Stimulated activated CD8-positive, alpha-beta memory T cell treated with anti-CD3 and anti-CD28 coated beads, Interleukin-4, amount 100 ng/mL, for 24 hours (primary cell): ENCODE results near the gene MCTP1.
"Not testable (repeated sequence)": the region's sequence is repeated elsewhere in the genome, so short reads cannot be mapped to it uniquely, and the experiment has no call there.

Experiments used
- DNase-seq: peaks from one replicate; pipeline ENCODE4 v3.0.0-alpha.2; 2020; ENCODE audit warnings: low read depth

The MCTP1 gene

GRCh38 chr5:95252801-95253200 lies 32.1 kb downstream of the MCTP1 start:
- no peak for DNase-seq

- DNase-seq: no peak
These were observed 33.7 kb downstream of the MCTP1 start for GRCh38 chr5:95251185-95251584.

GRCh38 chr5:95244479-95244878 lies 40.4 kb downstream of the MCTP1 start:
- DNase-seq: no peak

GRCh38 chr5:95241635-95242034 lies 43.3 kb downstream of the MCTP1 start:
- no peak for DNase-seq

GRCh38 chr5:95241161-95241560 lies 43.7 kb downstream of the MCTP1 start:
- DNase-seq: no peak

- DNase-seq: no peak
These were observed 46.2 kb downstream of the MCTP1 start for GRCh38 chr5:95238560-95239325.

GRCh38 chr5:95237324-95237723 lies 47.6 kb downstream of the MCTP1 start:
- no peak for DNase-seq

GRCh38 chr5:95235439-95235982 lies 49.4 kb downstream of the MCTP1 start:
- no peak for DNase-seq

GRCh38 chr5:95229646-95230045 lies 55.2 kb downstream of the MCTP1 start:
- DNase-seq: no peak

- no peak for DNase-seq
These were observed 60.0 kb downstream of the MCTP1 start for GRCh38 chr5:95224701-95225459.

GRCh38 chr5:95223566-95224258 lies 61.2 kb downstream of the MCTP1 start:
- no peak for DNase-seq

- no peak for DNase-seq
These were observed 62.1 kb downstream of the MCTP1 start for GRCh38 chr5:95222836-95223235.

GRCh38 chr5:95221234-95221633 lies 63.7 kb downstream of the MCTP1 start:
- no peak for DNase-seq

GRCh38 chr5:95220381-95220780 lies 64.5 kb downstream of the MCTP1 start:
- DNase-seq: no peak

- no peak for DNase-seq
These were observed 65.5 kb downstream of the MCTP1 start for GRCh38 chr5:95219411-95219810.

GRCh38 chr5:95217881-95218280 lies 67.0 kb downstream of the MCTP1 start:
- no peak for DNase-seq

- no peak for DNase-seq
These were observed 67.5 kb downstream of the MCTP1 start for GRCh38 chr5:95217351-95217750.

GRCh38 chr5:95216136-95216955 lies 68.5 kb downstream of the MCTP1 start:
- DNase-seq: no peak

- not testable (repeated sequence) for DNase-seq
These were observed 77.1 kb downstream of the MCTP1 start for GRCh38 chr5:95207811-95208210.

GRCh38 chr5:95194856-95195255 lies 90.0 kb downstream of the MCTP1 start:
- DNase-seq: no peak

- DNase-seq: no peak
These were observed 93.6 kb downstream of the MCTP1 start for GRCh38 chr5:95191330-95191729.

- no peak for DNase-seq
These were observed 100.0 kb downstream of the MCTP1 start for GRCh38 chr5:95184924-95185323.
